ENCODE data around the gene SNX1.

DNA sequence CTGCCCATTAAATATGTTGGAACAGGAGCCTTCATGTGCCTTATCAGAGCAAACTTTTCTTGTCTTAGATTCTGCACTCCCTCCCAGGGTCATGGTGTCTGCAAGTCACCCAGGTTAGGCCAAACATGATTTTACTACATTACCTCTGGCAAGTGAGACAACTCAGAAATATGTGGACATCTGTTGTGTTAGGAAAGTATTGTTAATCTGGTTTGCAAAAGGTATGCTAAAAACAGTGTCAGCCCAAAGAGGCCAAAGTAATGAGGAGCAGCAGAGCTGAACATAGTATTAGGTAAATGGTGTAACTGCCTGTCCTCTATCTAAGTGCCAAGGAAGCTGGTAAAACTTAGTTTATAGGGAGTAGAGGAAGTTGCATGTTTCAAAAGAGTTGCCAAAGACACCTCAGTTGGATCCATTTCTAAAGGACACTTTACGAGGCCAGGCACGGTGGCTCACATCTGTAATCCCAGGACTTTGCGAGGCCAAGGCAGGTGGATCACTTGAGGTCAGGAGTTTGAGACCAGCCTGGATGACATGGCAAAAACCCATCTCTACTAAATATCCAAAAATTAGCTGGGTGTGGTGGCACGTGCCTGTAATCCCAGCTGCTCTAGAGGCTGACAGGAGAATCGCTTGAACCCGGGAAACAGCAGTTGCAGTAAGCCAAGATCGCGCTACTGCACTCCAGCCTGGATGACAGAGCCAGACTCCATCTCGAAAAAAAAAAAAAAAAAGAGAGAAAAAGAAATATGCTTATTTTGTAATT is 89.5 kb downstream of the SNX1 start:
- TF ChIP-seq, protein P1, sequence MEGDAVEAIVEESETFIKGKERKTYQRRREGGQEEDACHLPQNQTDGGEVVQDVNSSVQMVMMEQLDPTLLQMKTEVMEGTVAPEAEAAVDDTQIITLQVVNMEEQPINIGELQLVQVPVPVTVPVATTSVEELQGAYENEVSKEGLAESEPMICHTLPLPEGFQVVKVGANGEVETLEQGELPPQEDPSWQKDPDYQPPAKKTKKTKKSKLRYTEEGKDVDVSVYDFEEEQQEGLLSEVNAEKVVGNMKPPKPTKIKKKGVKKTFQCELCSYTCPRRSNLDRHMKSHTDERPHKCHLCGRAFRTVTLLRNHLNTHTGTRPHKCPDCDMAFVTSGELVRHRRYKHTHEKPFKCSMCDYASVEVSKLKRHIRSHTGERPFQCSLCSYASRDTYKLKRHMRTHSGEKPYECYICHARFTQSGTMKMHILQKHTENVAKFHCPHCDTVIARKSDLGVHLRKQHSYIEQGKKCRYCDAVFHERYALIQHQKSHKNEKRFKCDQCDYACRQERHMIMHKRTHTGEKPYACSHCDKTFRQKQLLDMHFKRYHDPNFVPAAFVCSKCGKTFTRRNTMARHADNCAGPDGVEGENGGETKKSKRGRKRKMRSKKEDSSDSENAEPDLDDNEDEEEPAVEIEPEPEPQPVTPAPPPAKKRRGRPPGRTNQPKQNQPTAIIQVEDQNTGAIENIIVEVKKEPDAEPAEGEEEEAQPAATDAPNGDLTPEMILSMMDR (optimal IDR thresholded peaks at IDR 0.05 in 1 of 3, IDR thresholded peaks at IDR 0.05 in 1 of 3, conservative IDR thresholded peaks at IDR 0.05 in 1 of 3; ENCODE audit: extremely low read depth in 1 of 3, insufficient read depth in 2 of 3, low read length in 3 of 3) = no peak
- TF ChIP-seq EZH2 (IDR thresholded peaks at IDR 0.05; ENCODE audit: low read length) = no peak

Measured in keratinocyte (primary cell).